ENCODE results near the gene SRSF8. TPM values are rescaled to one million over a fixed set of nuclear protein-coding genes. Genes with fewer than 3 reads are reported as not detected.
"Not testable (repeated sequence)": the region's sequence is repeated elsewhere in the genome, so short reads cannot be mapped to it uniquely, and the experiment has no call there.

The SRSF8 gene
- total RNA-seq, 2 donors from 2014 or later: 25.6 to 39.9 TPM

DNA sequence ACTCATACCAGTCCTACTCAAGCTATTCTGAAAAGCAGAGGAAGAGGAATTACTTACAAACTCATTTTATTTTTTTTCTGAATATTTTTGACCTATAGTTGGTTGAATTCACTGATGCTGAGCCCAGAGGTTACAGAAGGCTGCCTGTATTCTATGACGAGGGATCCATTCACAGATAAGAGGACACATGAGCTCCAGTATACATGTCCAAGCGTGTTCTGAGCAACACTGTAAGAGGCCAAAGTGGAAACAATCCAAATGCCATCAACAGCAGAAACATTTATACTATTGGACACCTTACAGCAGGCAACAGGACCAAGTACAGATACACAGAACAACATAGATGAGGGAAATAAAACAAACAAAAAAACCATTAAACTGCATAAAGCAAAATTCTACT is 31.4 kb upstream of the SRSF8 start:
- TF ChIP-seq, protein P1, sequence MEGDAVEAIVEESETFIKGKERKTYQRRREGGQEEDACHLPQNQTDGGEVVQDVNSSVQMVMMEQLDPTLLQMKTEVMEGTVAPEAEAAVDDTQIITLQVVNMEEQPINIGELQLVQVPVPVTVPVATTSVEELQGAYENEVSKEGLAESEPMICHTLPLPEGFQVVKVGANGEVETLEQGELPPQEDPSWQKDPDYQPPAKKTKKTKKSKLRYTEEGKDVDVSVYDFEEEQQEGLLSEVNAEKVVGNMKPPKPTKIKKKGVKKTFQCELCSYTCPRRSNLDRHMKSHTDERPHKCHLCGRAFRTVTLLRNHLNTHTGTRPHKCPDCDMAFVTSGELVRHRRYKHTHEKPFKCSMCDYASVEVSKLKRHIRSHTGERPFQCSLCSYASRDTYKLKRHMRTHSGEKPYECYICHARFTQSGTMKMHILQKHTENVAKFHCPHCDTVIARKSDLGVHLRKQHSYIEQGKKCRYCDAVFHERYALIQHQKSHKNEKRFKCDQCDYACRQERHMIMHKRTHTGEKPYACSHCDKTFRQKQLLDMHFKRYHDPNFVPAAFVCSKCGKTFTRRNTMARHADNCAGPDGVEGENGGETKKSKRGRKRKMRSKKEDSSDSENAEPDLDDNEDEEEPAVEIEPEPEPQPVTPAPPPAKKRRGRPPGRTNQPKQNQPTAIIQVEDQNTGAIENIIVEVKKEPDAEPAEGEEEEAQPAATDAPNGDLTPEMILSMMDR (IDR thresholded peaks at IDR 0.05): no peak
- Histone ChIP-seq H3K36me3 (no peaks in the 10 kb centered on the region), H3K27ac (no peak overlapping the region), H3K4me3 (no peak overlapping the region), H3K4me1 (ENCODE audit: control insufficient read depth in 1 of 2, low read depth in 2 of 2) (no peaks in the 10 kb centered on the region), H3K9me3 (no peaks in the 10 kb centered on the region), H3K27me3 (replicated peaks; ENCODE audit: insufficient read depth) (no peaks in the 10 kb centered on the region)
- no peak for ATAC-seq (ENCODE audit: insufficient number of reproducible peaks, low FRiP score, low read depth)
- DNase-seq (ENCODE audit: low spot score): no peak

DNA sequence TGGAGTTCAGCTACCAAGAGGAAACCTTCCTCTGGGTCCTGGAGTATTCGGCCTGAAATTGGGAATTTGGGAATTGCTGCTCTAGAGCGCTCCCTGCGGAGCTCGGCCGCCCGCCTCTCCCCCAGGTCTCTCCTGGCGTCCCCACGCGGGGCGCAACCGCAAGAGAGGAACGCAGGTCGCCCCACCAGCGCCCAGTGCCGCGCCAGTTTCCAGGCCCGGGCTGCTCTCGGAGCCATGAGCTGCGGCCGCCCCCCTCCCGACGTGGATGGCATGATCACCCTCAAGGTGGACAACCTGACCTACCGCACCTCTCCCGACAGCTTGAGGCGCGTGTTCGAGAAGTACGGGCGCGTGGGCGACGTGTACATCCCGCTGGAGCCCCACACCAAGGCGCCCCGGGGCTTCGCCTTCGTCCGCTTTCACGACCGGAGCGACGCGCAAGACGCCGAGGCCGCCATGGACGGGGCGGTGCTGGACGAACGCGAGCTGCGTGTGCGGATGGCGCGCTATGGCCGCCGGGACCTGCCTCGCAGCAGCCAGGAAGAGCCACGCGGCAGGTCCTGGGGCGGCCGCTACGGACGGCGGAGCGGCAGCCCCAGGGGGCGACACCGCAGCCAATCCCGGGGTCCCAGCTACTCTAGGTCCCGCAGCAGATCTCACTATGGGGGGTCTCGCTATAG is 29.2 kb upstream of the SRSF8 start:
- not testable (repeated sequence) for H3K9me3 ChIP-seq; H3K4me1 ChIP-seq (ENCODE audit: control insufficient read depth in 1 of 2, low read depth in 2 of 2); H3K27me3 ChIP-seq (replicated peaks; ENCODE audit: insufficient read depth); H3K27ac ChIP-seq; H3K36me3 ChIP-seq; ATAC-seq (ENCODE audit: insufficient number of reproducible peaks, low FRiP score, low read depth); DNase-seq (ENCODE audit: low spot score)
- peak overlapping the region; percentile 43 for H3K4me3 ChIP-seq

GRCh38 chr11:95042239-95042638 is 24.5 kb upstream of the SRSF8 start:
- no peak for ATAC-seq (ENCODE audit: insufficient number of reproducible peaks, low FRiP score, low read depth)
- H3K9me3 ChIP-seq: no peaks in the 10 kb centered on the region
- no peaks in the 10 kb centered on the region for H3K27me3 ChIP-seq (replicated peaks; ENCODE audit: insufficient read depth)
- no peak overlapping the region for H3K27ac ChIP-seq
- H3K4me1 ChIP-seq (ENCODE audit: control insufficient read depth in 1 of 2, low read depth in 2 of 2): no peaks in the 10 kb centered on the region
- no peak overlapping the region for H3K4me3 ChIP-seq
- DNase-seq (ENCODE audit: low spot score): no peak
- TF ChIP-seq, protein P1 (IDR thresholded peaks at IDR 0.05): no peak
- H3K36me3 ChIP-seq: no peaks in the 10 kb centered on the region

DNA sequence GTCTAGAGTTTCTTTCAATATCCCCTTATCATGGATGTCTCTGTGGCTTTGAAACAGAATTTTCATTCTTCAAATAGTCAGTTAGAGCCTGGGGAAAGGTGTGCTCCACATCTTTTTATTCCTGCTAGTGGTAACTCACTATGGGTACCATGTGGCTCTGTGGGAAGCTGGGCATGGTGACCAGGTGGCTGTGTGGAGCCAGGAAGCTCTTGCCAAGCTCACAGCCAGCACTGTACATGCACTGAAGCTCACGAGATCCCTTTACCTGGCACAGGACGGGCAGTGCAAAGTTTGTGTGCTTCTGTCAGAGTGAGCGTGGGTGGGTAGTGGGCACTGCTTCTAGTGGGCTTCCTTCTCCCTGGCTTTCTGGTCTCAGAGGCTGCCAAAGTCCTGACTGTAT is 23.8 kb upstream of the SRSF8 start:
- Histone ChIP-seq H3K4me1 (ENCODE audit: control insufficient read depth in 1 of 2, low read depth in 2 of 2) (no peaks in the 10 kb centered on the region), H3K9me3 (no peaks in the 10 kb centered on the region), H3K4me3 (no peak overlapping the region), H3K27ac (no peak overlapping the region), H3K27me3 (replicated peaks; ENCODE audit: insufficient read depth) (no peaks in the 10 kb centered on the region), H3K36me3 (no peaks in the 10 kb centered on the region)
- TF ChIP-seq, protein P1 (IDR thresholded peaks at IDR 0.05): no peak
- ATAC-seq (ENCODE audit: insufficient number of reproducible peaks, low FRiP score, low read depth) (no peak), DNase-seq (ENCODE audit: low spot score) (no peak)

- Histone ChIP-seq H3K36me3 (no peaks in the 10 kb centered on the region), H3K27ac (no peak overlapping the region), H3K4me3 (no peak overlapping the region), H3K27me3 (replicated peaks; ENCODE audit: insufficient read depth) (no peaks in the 10 kb centered on the region), H3K9me3 (no peaks in the 10 kb centered on the region), H3K4me1 (ENCODE audit: control insufficient read depth in 1 of 2, low read depth in 2 of 2) (no peaks in the 10 kb centered on the region)
- DNase-seq (ENCODE audit: low spot score) (no peak), ATAC-seq (ENCODE audit: insufficient number of reproducible peaks, low FRiP score, low read depth) (no peak)
- TF ChIP-seq, protein P1 (IDR thresholded peaks at IDR 0.05): no peak
Observed at GRCh38 chr11:95044010-95044409, 22.7 kb upstream of the SRSF8 start.

DNA sequence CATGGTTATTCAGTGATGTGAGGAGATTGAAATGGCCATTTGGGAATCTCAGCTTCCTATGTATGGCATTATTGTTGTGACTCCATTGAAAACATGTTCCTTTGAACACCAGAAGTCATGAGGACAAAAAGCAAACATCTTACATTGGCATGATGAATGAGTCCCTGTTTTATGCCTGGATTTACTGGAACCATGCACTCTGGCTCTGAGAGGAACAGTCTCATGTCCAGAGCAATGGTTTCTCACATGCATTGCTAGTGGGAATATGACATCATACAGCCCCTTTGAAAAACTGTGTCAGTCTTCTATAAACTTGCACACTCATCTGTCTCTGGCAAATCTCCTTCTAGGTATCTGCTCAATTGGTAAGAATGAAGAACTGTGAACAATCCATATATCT is 20.9 kb upstream of the SRSF8 start:
- Histone ChIP-seq H3K9me3 (no peaks in the 10 kb centered on the region), H3K4me1 (ENCODE audit: control insufficient read depth in 1 of 2, low read depth in 2 of 2) (no peaks in the 10 kb centered on the region), H3K27me3 (replicated peaks; ENCODE audit: insufficient read depth) (no peaks in the 10 kb centered on the region), H3K36me3 (no peaks in the 10 kb centered on the region), H3K4me3 (no peak overlapping the region), H3K27ac (no peak overlapping the region)
- ATAC-seq (ENCODE audit: insufficient number of reproducible peaks, low FRiP score, low read depth): no peak
- TF ChIP-seq, protein P1 (IDR thresholded peaks at IDR 0.05): no peak
- DNase-seq (ENCODE audit: low spot score): no peak

DNA sequence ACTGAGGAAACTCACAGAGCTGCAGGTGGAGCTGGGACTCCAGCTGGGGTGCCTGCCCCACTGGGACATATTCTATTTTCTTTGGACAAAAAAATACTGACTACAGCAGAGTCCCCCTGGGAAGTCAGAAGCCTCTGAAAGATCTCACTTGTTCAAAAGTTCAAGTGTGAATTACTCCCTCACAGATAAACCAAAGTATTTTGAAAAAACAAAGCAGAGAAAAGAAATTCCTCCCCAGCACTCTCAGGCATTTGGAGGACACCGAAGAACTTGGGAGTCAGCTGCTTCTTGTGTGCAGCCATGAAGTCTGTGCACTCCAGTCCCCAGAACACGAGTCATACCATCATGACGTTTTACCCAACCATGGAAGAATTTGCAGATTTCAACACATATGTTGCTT is 17.6 kb upstream of the SRSF8 start, which contains the start of gene KDM4F:
Gene KDM4F (plus strand): TSS at position 301 of the 400 bp plus-strand sequence.
- not testable (repeated sequence) for H3K36me3 ChIP-seq; DNase-seq (ENCODE audit: low spot score); H3K27me3 ChIP-seq (replicated peaks; ENCODE audit: insufficient read depth); H3K4me1 ChIP-seq (ENCODE audit: control insufficient read depth in 1 of 2, low read depth in 2 of 2); H3K4me3 ChIP-seq; H3K9me3 ChIP-seq; ATAC-seq (ENCODE audit: insufficient number of reproducible peaks, low FRiP score, low read depth); H3K27ac ChIP-seq

All from thoracic aorta (tissue), 2 donors.